A673 (cell line): ENCODE measurements around the gene CCT2. TPM values are rescaled to one million over a fixed set of nuclear protein-coding genes. Genes with fewer than 3 reads are reported as not detected.
A peak's percentile ranks its signal among the peaks of the same experiment; 100 is the strongest.
"Not testable (repeated sequence)": the region's sequence is repeated elsewhere in the genome, so short reads cannot be mapped to it uniquely, and the experiment has no call there.

ENCODE experiments used
- BruUV-seq: library from RNA; stranded (reverse); fragments of 400-500 nt; replicated peaks from 2 replicates; lab custom pipeline; 2021; lab: Mats Ljungman, UMichigan
- CTCF ChIA-PET: fragments of 300-600 bp; sonication (Branson Sonifier 250); formaldehyde crosslinking; loops from one replicate; lab custom pipeline; 2022; ENCODE audit warnings: antibody characterized with exemption; lab: Charles Lee
- POLR2A ChIA-PET: fragments of 300-600 bp; sonication (Branson Sonifier 250); formaldehyde crosslinking; loops from one replicate; lab custom pipeline; 2022; ENCODE audit warnings: antibody characterized with exemption; ENCODE audit not compliant: low non-redundant PET; lab: Charles Lee
- DNase-seq: peaks from one replicate; pipeline ENCODE4 v3.0.0-alpha.2; 2015; ENCODE audit warnings: low spot score
- H3K27ac ChIP-seq: fragments of 200-600 bp; sonication (generic); 2 replicates; pipeline ENCODE4 v1.5.1; 2016; ENCODE audit warnings: mixed run types, low read depth, mild to moderate bottlenecking, mixed read lengths, antibody characterized with exemption, low read length; ENCODE audit not compliant: poor library complexity, severe bottlenecking
- H3K27me3 ChIP-seq: fragments of 200-600 bp; sonication (generic); replicated peaks from 2 replicates; pipeline ENCODE4 v1.6.1; 2017; ENCODE audit warnings: mixed run types, low read depth, mild to moderate bottlenecking, mixed read lengths, antibody characterized with exemption, low read length; ENCODE audit not compliant: insufficient read depth, poor library complexity
- H3K36me3 ChIP-seq: fragments of 200-600 bp; sonication (generic); 2 replicates; pipeline ENCODE4 v1.6.1; 2016; ENCODE audit warnings: mixed run types, mild to moderate bottlenecking, mixed read lengths, antibody characterized with exemption, low read length; ENCODE audit not compliant: insufficient read depth, poor library complexity, severe bottlenecking
- H3K4me1 ChIP-seq: fragments of 200-600 bp; sonication (generic); 2 replicates; pipeline ENCODE4 v1.6.1; 2017; ENCODE audit warnings: mixed run types, mild to moderate bottlenecking, mixed read lengths, antibody characterized with exemption, low read length; ENCODE audit not compliant: insufficient read depth, poor library complexity, severe bottlenecking
- H3K4me3 ChIP-seq: fragments of 200-600 bp; sonication (generic); 2 replicates; pipeline ENCODE4 v1.5.1; 2016; ENCODE audit warnings: low read depth, mixed run types, mild to moderate bottlenecking, mixed read lengths, low read length; ENCODE audit not compliant: poor library complexity, severe bottlenecking
- H3K9me3 ChIP-seq: fragments of 200-600 bp; sonication (generic); 2 replicates; pipeline ENCODE4 v1.6.1; 2016; ENCODE audit warnings: mixed run types, low read depth, mild to moderate bottlenecking, mixed read lengths, antibody characterized with exemption, low read length; ENCODE audit not compliant: poor library complexity, severe bottlenecking
- EZH2 ChIP-seq: fragments of 200-600 bp; sonication (generic); IDR thresholded peaks from 2 replicates; pipeline ENCODE4 v1.6.1; 2017; ENCODE audit warnings: borderline replicate concordance, low read depth, mild to moderate bottlenecking, mixed read lengths, antibody characterized with exemption, low read length; ENCODE audit not compliant: poor library complexity, severe bottlenecking
- intact Hi-C: fragments of 100-400 bp; cut with micrococcal nuclease; formaldehyde crosslinking; loops from one replicate; pipeline ENCODE4 v1.10.0; 2022; ENCODE audit not compliant: unreplicated experiment
- total RNA-seq: library from RNA; stranded (reverse); gene quantifications from 2 replicates; pipeline ENCODE4 v1.2.3, GENCODE V29; 2021
- TF ChIP-seq, protein P1 (sequence below): fragments of 300-800, 200-600 bp; sonication (generic); conservative IDR thresholded peaks from 2 replicates; pipeline ENCODE4 v1.5.1; 2017; ENCODE audit warnings: low read depth, mild to moderate bottlenecking, antibody characterized with exemption, low read length, moderate library complexity, mixed read lengths

Gene CCT2
- total RNA-seq, 1 experiment from 2014 or later = 566 TPM

DNA sequence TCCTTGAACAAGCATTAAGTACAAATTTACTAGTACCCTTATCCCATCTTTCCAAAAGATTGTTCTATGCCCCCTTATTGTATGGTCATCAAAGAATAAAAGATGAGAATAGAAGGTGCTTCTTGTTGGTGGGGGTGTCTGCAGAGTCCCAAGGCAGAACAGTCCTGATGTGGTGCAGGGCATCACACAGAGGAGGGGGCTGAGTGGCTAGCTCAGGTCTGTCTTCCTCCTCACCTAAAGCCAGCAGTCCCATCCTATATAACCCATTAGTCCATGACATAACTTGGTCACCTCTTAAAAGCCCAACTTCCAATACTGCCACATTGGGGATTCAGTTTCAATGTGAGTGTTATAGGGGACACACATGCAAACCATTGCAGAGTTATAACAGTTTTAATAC is 15.5 kb downstream of the CCT2 start:
- BruUV-seq = no TSS peak
- no peak overlapping the region for H3K27ac ChIP-seq
- intact Hi-C loops = no loop called here
- TF ChIP-seq, protein P1, sequence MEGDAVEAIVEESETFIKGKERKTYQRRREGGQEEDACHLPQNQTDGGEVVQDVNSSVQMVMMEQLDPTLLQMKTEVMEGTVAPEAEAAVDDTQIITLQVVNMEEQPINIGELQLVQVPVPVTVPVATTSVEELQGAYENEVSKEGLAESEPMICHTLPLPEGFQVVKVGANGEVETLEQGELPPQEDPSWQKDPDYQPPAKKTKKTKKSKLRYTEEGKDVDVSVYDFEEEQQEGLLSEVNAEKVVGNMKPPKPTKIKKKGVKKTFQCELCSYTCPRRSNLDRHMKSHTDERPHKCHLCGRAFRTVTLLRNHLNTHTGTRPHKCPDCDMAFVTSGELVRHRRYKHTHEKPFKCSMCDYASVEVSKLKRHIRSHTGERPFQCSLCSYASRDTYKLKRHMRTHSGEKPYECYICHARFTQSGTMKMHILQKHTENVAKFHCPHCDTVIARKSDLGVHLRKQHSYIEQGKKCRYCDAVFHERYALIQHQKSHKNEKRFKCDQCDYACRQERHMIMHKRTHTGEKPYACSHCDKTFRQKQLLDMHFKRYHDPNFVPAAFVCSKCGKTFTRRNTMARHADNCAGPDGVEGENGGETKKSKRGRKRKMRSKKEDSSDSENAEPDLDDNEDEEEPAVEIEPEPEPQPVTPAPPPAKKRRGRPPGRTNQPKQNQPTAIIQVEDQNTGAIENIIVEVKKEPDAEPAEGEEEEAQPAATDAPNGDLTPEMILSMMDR = no peak
- no peak for TF ChIP-seq EZH2
- H3K36me3 ChIP-seq = peaks cover 77% of the 10 kb centered on the region
- no peak overlapping the region for H3K4me3 ChIP-seq
- DNase-seq = no peak
- no peaks in the 10 kb centered on the region for H3K27me3 ChIP-seq
- no peaks in the 10 kb centered on the region for H3K4me1 ChIP-seq
- ChIA-PET CTCF (no interaction called here), POLR2A (no interaction called here)
- no peaks in the 10 kb centered on the region for H3K9me3 ChIP-seq

DNA sequence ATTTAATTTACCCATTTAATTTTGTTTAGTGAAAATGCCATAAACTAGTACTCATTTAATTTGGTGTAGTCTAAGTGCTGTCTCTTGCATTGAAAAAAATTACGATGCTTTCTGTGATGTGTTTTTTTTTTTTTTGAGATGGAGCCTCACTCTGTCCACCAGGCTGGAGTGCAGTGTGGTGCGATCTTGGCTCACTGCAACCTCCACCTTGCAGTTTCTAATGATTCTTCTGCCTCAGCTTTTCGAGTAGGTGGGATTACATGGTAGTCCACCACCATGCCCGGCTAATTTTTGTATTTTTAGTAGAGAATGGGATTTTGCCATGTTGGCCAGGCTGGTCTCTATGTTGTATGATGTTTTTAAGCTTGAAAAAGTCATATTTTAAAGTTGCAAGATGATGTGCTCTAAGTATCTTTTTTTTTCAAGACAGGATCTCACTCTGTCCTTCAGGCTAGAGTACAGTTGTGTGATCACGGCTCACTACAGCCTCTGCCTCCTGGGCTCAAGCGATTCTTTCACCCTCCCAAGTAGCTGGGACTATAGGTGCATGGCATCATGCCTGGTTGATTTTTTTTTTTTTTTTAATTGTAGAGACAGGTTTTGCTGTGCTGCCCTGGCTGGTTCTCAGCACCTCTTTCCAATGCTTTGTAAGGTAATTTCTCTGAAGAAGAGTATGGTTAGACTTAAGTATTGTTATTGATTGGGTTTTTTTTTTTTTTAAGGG is 16.9 kb downstream of the CCT2 start:
- TF ChIP-seq EZH2 = no peak
- TF ChIP-seq, protein P1 = no peak
- ChIA-PET POLR2A (no interaction called here), CTCF (no interaction called here)
- BruUV-seq = no TSS peak
- Histone ChIP-seq H3K4me1 (no peaks in the 10 kb centered on the region), H3K36me3 (peaks cover 64% of the 10 kb centered on the region), H3K27me3 (no peaks in the 10 kb centered on the region), H3K27ac (no peak overlapping the region), H3K9me3 (no peaks in the 10 kb centered on the region), H3K4me3 (no peak overlapping the region)
- no peak for DNase-seq
- intact Hi-C loops = no loop called here

DNA sequence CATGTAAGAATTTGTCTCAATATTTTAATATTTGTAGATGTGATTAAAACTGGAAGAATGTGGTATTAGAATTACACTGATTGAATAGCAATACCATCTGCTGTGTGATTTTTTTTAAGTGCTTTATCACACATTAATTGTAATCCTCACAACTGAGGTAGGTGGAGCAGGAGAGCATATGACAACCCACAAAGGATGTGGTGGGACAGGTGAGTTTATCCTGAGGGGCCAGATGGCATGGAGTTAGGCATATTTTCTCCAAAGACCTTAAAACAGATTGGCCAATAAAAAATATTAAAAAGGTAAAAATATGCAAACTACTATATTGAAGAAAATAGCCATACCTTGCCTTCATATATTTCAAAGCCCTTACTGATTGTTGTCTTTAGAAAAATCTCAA is 17.7 kb downstream of the CCT2 start:
- Histone ChIP-seq H3K27me3 (no peaks in the 10 kb centered on the region), H3K4me1 (no peaks in the 10 kb centered on the region), H3K4me3 (no peak overlapping the region), H3K27ac (no peak overlapping the region), H3K9me3 (no peaks in the 10 kb centered on the region), H3K36me3 (peaks cover 56% of the 10 kb centered on the region)
- CTCF ChIA-PET = no interaction called here
- TF ChIP-seq, protein P1 = 0 out of 2 replicates have a peak, but pooled peaks have one; percentile 18
- no peak for TF ChIP-seq EZH2
- no TSS peak for BruUV-seq
- no peak for DNase-seq
- POLR2A ChIA-PET = no interaction called here
- intact Hi-C loops = no loop called here

DNA sequence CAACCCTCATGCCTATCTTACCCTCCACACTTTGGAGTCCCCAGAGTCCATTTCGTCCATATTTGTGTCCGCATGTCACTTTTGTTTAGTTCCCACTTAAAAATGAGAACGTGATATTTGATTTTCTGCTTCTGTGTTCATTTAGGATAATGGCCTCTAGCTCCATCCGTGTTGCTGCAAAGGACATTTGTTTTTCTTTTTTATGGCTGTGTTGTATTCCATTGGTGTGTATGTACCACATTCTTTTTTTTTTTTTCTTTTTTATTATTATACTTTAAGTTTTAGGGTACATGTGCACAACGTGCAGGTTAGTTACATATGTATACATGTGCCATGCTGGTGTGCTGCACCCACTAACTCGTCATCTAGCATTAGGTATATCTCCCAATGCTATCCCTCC is 18.3 kb downstream of the CCT2 start:
- POLR2A ChIA-PET, H3K27ac ChIP-seq, H3K4me1 ChIP-seq, H3K9me3 ChIP-seq, CTCF ChIA-PET, DNase-seq, BruUV-seq, H3K4me3 ChIP-seq, intact Hi-C loops, H3K27me3 ChIP-seq: not testable (repeated sequence)
- peaks cover 50% of the 10 kb centered on the region for H3K36me3 ChIP-seq

DNA sequence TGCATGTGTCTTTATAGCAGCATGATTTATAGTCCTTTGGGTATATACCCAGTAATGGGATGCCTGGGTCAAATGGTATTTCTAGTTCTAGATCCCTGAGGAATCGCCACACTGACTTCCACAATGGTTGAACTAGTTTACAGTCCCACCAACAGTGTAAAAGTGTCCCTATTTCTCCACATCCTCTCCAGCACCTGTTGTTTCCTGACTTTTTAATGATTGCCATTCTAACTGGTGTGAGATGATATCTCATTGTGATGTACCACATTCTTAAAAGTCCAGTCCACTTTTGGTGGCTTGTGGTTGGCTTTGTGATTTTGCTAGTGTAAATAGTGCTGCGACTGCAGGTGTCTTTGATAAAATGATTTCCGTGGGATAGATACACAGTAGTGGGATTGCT is 19.0 kb downstream of the CCT2 start:
- DNase-seq, POLR2A ChIA-PET, H3K27ac ChIP-seq, intact Hi-C loops, BruUV-seq, CTCF ChIA-PET, H3K4me3 ChIP-seq, H3K27me3 ChIP-seq, H3K4me1 ChIP-seq, H3K9me3 ChIP-seq: not testable (repeated sequence)
- H3K36me3 ChIP-seq = peaks cover 42% of the 10 kb centered on the region
